PFSK-1 (cell line): ENCODE results near the gene DNAJC5.

Source experiments
- FOXP2 ChIP-seq: optimal IDR thresholded peaks from 2 replicates; pipeline ENCODE3; 2011; ENCODE audit warnings: borderline replicate concordance, control low read depth, inconsistent platforms; ENCODE audit not compliant: insufficient read depth; ENCODE audit errors: extremely low read length, extremely low read depth
- POLR2AphosphoS5 ChIP-seq: IDR thresholded peaks from 2 replicates; pipeline ENCODE4 v1.6.1; 2012; ENCODE audit warnings: low read depth, mild to moderate bottlenecking, control low read depth, low read length, moderate library complexity
- SIN3A ChIP-seq: IDR thresholded peaks from 2 replicates; pipeline ENCODE4 v1.6.1; 2012; ENCODE audit warnings: mild to moderate bottlenecking, low read length, moderate library complexity, borderline replicate concordance; ENCODE audit not compliant: insufficient read depth
- TF ChIP-seq, protein P1 (sequence below), 2 experiments: IDR thresholded peaks; 2 replicates each; pipeline versions ENCODE4 v1.6.1 to v1.8.0; 2011 to 2012; ENCODE audit warnings: low read depth in 2 of 2, low read length in 2 of 2, control low read depth in 1 of 2, inconsistent platforms in 1 of 2, mild to moderate bottlenecking in 1 of 2, moderate library complexity in 1 of 2; ENCODE audit not compliant: insufficient read depth in 1 of 2

DNA sequence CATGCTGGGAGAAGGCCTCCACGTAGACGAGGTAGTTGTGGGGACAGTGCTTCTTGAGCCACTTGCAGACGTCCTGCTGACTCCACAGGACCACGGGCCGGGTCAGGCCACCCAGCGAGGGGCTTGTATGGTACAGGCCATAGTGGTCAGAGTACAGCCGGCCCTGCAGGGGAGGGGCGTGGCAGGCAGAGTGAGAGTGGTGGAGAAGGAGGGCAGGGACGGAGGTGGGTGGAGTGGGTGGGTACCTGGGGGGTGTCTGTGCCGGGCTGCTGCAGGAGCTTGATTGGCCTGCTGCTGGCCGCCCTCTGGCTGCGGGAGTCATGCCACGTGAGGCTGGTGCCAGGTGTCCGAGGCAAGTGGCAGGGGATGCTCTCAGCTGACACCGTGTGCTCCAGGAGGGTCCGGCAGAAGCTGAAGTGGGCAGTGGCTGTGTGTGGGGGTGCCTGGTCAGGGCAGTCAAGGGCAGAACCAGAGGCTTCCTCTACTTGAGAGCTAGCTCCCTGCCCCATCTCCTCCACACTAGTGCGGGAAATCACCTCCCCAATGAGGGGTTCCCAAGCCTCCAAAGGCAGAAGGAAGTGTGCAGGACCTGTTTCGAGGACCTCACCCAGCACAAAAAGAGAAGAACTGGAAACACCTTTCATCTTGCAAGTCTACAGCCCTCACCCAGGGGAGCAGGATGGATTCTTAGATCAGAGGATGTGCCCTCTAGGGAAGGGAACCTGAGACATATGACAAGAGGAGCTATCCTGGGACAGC is 82.2 kb downstream of the DNAJC5 start:
- TF ChIP-seq FOXP2 (no peak), SIN3A (no peak), POLR2AphosphoS5 (no peak)
- TF ChIP-seq, protein P1, sequence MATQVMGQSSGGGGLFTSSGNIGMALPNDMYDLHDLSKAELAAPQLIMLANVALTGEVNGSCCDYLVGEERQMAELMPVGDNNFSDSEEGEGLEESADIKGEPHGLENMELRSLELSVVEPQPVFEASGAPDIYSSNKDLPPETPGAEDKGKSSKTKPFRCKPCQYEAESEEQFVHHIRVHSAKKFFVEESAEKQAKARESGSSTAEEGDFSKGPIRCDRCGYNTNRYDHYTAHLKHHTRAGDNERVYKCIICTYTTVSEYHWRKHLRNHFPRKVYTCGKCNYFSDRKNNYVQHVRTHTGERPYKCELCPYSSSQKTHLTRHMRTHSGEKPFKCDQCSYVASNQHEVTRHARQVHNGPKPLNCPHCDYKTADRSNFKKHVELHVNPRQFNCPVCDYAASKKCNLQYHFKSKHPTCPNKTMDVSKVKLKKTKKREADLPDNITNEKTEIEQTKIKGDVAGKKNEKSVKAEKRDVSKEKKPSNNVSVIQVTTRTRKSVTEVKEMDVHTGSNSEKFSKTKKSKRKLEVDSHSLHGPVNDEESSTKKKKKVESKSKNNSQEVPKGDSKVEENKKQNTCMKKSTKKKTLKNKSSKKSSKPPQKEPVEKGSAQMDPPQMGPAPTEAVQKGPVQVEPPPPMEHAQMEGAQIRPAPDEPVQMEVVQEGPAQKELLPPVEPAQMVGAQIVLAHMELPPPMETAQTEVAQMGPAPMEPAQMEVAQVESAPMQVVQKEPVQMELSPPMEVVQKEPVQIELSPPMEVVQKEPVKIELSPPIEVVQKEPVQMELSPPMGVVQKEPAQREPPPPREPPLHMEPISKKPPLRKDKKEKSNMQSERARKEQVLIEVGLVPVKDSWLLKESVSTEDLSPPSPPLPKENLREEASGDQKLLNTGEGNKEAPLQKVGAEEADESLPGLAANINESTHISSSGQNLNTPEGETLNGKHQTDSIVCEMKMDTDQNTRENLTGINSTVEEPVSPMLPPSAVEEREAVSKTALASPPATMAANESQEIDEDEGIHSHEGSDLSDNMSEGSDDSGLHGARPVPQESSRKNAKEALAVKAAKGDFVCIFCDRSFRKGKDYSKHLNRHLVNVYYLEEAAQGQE (IDR thresholded peaks at IDR 0.05; ENCODE audit: insufficient read depth in 1 of 2, low read depth in 2 of 2, low read length in 2 of 2): no peak
